ENCODE data around the gene CEP41.

- TF ChIP-seq EP300 (conservative IDR thresholded peaks at IDR 0.05; ENCODE audit: poor library complexity, severe bottlenecking) = no peak
- TF ChIP-seq EZH2 (IDR thresholded peaks at IDR 0.05; ENCODE audit: borderline replicate concordance, insufficient read depth, low read length, poor library complexity, severe bottlenecking) = no peak
- TF ChIP-seq CTCF (IDR thresholded peaks at IDR 0.05; ENCODE audit: poor library complexity, severe bottlenecking) = no peak
- no peak for TF ChIP-seq RAD21 (conservative IDR thresholded peaks at IDR 0.05)
- no peak for TF ChIP-seq POLR2AphosphoS5 (IDR thresholded peaks at IDR 0.05)
These were observed 78.5 kb downstream of the CEP41 start for GRCh38 chr7:130362251-130362816.

All from neural cell (in vitro differentiated cells).